GM19324 (cell line): ENCODE results near the gene ARFIP1.
"Not testable (repeated sequence)": the region's sequence is repeated elsewhere in the genome, so short reads cannot be mapped to it uniquely, and the experiment has no call there.

Experiments used
- ATAC-seq: cut with Tn5 transposase; IDR thresholded peaks from one replicate; pipeline ENCODE4 v1.9.1; 2021; ENCODE audit warnings: mild to moderate bottlenecking, moderate library complexity; ENCODE audit not compliant: unreplicated experiment, low FRiP score

The ARFIP1 gene

DNA sequence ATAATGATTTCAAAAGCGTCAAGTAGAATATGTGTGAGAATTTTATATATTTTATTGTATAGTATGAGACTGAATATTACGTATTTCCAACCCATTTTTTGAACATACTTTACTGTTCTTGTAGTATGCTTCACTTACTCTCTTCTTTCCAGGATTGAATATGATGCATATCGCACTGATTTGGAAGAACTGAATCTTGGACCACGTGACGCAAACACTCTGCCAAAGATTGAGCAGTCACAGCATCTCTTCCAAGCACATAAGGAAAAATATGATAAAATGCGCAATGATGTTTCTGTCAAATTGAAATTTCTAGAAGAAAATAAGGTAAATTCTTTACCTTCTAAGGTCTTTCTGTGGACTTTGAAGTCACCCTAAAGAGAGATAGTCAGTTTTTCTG lies 108.2 kb downstream of the ARFIP1 start:
- ATAC-seq: no peak

DNA sequence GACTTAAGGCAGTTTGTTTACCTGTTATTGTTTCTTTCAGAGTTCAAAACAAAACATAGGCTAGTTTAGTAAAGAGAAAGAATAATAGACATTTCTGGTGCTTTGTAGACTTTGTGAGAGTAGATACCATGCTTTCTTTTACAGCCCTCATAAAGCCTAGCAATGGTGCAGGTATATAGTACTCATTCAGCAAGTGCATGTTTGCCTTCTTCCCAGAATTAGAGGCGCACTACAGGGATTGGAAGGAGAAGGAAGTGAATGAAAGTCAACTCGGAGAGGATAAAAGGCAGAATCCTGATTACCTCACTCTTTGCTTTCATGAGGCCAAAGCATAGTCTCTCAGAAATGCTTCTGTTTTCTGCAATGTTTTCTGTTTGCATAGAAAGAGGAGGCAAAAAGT lies 113.2 kb downstream of the ARFIP1 start:
- ATAC-seq: no peak

DNA sequence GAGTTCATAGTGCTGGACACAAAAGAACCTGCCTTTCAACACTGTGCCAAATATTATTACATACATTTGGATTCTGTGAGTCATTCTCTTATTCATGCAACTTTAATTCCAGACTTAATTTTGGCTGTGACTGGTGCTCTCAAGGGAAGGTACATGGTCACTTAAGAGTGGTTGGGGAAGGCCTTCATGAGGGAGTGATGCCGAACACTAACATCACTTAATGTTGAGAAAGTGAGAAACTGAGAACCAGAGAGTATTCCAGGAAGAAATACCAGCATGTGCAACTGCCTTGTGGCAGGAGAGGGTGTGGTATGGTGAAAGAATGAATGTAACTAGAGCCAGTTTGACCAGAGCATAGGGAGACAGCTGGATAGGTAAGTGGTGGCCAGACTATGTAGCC lies 114.9 kb downstream of the ARFIP1 start:
- no peak for ATAC-seq

DNA sequence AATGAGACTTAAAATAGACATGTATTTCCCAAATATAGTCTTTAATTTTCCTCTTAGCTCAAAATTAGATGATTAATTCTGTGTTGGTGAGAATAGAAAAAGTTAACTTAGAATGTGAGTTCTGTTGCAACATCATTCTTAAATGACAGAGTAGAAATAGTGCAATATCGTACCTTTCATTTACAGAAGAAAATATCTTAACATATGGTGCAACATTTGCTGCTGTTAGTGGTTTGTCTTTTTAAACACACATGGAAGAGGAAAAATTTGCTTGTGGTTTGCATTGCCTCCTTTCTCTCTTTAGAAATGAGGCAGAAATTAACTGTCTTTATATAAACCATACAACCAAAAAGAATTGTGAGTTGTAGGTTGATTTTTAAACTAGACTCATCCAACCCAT lies 117.1 kb downstream of the ARFIP1 start:
- no peak for ATAC-seq

DNA sequence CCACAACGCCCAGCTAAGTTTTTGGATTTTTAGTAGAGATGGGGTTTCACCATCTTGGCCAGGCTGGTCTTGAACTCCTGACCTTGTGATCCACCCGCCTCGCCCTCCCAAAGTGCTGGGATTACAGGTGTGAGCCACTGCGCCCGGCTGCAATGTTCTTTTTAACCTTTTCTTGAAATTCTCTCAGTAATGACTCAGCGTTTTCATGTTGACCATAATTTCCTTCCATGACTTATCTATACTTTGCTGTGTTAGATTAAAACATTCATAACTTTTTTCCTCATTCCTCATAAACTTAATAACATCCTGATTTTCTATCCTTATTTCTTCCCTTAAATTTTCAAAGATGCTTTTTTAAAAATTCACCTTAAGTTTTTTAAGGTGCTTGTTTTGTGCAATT lies 118.4 kb downstream of the ARFIP1 start:
- not testable (repeated sequence) for ATAC-seq

DNA sequence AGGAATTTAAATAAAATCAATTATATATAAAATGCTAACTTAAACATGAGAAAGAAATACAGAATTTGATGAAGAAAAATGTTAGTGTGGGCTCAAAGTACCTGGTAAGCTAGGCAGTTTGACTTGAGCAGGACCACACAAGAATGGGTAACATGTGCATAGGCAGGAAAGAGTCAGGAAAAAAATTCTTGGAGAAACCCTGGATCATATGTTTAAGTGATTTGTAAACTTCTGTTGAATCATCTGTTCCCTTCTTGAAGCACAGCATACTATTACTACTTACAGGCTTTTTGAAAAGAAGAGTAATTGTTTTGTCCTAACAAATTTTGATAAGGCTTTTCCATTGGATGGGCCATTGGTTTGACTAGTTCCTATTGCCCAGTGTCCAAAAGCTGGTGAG lies 118.9 kb downstream of the ARFIP1 start:
- ATAC-seq: no peak

DNA sequence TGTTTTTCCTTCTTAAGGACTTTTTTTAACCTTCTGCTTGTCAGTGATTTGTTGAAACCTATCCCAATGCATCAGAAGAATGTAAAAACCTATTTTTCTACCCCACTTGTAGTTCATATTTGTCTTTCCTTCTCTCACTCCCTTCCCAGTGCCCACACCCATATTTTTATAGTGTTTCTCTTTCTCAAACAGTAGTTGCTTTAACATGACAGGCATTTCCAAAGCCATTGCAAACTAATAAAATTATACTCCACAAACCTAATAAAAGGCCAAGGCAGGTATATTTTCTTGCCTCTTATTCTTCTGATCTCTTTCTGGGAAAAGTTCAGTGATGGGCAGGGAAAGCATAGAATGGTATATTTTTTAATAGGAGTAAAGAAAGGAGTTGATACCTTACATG lies 120.6 kb downstream of the ARFIP1 start:
- no peak for ATAC-seq

DNA sequence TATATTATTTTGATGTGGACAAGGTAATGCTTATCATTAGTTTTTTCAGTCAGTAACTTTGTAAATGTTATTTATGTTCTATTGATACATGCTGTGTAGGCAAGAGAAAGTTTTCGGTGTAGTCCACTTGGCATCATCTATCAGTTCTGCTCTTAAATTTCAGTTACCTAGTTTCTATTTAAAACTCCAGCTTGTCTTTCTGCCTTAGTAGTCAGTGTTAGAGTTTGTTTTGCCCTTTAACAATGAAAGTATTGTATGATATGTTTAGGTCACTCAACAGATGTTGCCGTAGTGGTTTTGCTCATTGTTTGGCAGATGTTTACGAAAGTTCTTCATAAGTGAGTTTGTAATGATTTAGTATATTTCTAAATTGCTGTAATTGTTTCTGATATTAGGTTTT lies 121.5 kb downstream of the ARFIP1 start:
- no peak for ATAC-seq

DNA sequence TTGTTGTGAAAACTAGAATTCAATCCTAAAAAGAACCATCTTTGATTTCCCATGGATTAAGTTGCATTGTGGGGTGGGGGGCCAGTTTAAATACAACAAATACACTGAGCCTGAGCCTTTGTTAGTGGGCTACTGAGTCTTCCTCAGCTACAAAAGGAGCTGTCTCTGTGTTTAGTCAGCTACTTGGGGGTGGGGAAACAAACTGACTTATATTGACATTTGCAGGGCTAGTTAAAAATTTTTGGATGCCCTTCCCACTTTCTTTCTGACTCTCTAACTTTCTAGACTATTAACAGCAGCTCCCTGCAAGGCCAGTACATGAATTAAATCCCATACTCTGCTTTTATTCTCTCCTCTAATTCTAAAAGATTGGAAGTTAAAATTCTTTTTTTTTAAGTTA lies 123.9 kb downstream of the ARFIP1 start:
- ATAC-seq: no peak

DNA sequence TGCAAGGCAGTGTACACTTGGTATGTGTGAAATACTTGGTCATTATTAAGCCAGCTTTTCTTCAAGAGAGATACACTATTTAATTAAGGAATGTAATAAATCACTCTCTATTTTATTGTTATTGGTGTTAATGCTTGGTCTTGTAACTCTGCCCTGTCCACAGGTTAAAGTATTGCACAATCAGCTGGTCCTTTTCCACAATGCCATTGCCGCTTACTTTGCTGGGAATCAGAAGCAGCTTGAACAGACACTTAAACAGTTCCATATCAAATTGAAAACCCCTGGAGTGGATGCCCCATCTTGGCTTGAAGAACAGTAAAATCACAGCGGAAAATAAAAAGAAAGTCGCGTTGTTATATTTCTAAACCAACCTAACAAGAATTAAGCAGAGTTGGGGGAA lies 130.1 kb downstream of the ARFIP1 start:
- ATAC-seq: no peak

DNA sequence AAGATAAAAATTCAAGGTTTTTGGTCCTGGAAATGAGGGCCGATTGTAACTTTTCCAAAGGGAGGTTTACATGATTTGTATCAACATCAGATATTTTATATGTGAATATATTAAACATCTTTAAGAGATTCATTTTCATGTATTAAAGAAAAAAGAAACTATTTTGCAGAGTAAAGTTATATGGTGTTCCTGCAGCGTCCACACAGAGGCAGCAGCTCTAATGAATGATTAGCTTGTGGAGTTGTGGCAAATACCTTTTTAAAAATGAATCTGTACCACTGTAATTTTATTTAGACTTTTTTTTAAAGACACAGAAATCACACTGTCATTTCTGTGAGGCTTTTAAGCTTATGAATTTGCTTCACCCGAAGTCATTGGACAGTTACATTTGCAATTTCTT lies 130.8 kb downstream of the ARFIP1 start:
- no peak for ATAC-seq

DNA sequence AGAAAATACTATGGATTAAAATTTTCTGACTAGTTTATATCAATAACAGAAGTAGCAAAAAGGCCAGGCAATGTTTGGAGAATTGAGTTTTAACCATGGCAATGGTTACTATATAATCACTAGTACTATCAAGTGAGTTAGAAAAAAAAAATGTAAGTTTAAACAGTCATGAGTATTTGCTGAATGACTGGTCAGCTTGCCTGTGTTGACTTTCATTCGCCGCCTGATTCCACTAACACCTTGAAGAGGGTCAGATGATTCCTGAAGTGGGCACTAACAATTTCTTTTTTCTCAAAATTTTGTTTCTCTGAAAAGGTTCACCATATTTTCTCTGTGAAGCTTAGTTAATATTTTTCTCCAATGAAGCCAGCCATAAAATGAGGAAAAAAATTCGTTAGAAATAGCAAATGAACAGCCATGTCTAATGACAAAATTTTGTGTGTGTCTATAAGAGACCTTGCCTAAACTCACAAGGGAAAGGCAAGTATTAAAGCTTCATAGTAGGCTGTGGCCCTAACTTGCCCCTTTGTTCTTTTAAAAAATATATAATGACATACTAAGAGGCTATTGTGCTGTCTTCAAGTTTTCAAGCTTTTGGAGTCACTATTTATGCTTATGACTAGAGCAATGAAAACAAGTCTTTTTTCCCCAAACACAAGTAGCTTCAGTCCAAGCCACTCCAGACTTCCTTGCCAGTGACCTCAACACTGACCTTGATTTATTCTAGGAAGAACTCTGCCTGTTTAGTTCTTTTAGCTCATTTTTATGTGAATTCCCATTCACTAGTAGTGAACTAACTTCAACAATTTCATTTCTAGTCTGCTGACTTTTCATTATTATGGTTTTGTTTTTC lies 138.0 kb downstream of the ARFIP1 start:
- ATAC-seq: no peak

DNA sequence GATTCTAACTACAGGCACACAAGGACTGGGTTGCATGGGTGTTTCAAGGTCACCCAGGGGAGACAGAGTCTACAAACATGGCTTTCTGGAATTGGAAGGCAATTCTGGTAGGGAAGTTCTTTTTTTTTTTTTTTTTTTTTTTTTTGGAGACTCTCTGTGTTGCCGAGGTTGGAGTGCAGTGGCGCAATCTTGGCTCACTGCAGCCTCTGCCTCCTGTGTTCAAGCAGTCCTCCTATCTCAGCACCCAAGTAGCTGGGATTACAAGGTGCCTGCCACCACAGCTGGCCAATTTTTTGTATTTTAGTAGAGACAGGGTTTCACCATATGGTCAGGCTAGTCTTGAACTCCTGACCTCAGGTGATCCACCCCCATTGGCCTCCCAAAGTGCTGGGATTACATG lies 140.1 kb downstream of the ARFIP1 start:
- ATAC-seq: no peak

DNA sequence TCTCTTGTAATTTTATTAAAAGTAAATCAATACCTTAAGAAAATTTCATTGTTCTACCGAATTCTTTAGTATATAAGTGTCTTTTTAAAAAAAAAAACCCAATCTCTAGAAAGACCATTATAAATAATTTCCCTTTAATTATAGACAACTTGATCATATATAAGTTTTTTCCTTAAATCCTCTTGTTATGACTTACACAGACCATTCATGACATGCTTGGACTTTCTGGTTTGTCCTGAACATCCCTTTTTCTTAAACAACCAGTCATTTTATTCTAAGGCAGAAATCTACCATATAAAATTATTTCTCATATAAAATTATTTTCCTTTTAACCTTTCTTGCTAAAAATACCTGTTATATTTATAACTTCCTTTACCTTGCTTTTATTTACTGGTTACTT lies 141.0 kb downstream of the ARFIP1 start:
- ATAC-seq: no peak

DNA sequence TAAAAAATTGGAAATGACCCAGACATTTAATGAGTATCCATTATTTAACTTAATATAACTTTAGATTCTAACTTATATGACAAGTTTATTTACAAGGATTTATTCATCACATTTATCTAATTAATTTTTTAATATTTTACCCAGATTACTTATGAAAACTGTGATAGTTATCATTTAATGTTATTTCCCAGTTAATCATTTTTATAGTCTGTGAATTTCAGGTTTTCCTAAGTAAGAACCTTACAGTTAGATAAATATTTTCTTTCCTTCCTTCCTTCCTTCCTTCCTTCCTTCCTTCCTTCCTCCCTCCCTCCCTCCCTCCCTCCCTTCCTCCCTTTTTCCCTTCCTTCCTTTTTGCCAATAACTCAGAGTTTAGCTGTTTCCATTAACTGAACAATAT lies 141.5 kb downstream of the ARFIP1 start:
- no peak for ATAC-seq

DNA sequence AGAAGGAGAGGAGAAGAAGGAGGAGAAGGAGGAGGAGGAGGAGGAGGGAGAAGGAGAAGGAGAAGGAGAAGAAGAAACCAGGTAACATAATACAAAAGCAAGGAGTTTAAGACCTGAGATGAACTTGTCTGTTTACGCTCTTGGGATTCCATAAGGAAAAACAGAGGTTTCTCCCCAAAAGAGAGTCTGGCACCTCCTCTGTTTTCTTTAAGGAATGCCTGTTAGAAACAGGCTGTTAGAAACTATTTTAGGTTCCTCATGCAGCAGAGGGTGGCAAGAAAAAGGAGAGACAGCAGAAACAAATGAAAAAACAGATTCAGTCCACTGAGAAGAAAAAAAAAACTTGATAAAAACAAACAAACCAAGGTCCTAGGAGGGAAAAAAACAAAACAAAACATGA lies 146.1 kb downstream of the ARFIP1 start:
- ATAC-seq: no peak

DNA sequence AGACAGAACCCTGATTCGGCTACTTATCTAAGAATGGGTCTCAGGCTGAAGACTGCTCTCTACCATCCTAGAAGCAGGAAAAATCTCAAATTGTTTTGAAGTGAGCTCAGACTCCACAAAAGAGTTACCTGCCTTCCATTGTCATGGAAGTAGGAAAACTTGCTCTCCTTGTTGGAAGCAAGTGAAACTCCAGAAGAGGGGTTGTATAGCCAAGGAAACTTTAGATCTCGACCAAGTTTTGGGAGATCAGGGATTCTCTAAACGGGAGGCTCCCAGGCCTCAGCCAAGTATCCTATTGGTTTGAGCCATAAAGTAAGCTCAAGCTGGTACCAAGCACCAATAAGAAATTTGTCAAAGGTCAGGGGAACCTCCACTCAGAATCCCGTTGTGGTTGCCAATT lies 147.2 kb downstream of the ARFIP1 start:
- ATAC-seq: no peak

DNA sequence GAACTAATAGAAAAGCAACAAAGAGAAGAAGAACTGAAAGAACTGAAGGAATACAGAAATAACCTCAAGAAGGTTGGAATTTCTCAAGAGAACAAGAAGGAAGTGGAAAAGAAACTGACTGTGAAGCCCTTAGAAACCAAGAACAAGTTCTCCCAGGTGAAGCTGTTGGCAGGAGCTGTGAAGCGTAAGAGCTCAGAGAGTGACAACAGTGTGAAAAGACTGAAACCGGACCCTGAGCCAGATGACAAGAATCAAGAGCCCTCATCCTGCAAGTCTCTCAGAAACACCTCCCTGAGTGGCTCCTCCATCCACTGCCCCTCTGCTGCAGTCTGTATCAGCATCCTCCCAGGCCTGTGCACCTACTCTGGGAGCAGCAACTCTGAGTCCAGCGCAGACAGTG lies 148.0 kb downstream of the ARFIP1 start:
- no peak for ATAC-seq

DNA sequence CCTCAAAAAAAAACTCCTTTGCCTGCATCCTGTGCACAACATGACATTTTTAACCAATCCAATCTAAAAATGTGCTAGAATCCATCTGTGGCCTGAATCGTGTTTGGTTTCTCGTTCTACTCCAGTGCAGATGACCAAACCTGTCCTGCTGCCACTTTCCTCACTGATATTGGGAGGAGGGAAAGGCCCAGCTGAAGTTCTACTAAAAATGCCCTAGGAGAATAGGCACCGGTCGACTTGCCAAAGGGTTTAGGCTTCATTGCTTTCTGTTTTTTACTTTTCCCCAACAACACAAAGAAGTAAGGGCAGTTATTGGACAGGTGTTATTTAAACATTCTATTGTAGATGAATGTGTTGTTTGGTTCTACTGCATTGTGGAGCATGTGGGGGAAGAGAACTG lies 148.5 kb downstream of the ARFIP1 start:
- ATAC-seq: no peak

DNA sequence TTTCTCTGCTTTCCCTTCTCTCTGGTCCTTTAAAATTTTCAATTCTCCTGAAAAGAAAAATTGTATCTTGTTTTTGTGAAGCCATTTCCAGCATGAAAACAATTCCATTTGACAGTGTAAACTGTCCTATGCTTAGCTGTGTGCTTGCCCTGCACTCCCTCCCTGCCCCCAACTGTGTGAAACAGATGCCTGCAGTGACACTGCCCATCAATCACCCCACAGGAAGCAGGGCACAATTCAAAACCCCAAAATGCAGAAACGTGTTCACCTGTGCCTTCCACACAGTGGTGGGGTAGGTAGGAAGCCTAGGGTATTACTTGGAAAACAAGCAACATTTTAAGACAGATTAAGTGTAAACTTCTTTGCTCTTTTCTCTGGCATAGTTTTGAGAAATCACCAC lies 150.1 kb downstream of the ARFIP1 start:
- ATAC-seq: no peak

DNA sequence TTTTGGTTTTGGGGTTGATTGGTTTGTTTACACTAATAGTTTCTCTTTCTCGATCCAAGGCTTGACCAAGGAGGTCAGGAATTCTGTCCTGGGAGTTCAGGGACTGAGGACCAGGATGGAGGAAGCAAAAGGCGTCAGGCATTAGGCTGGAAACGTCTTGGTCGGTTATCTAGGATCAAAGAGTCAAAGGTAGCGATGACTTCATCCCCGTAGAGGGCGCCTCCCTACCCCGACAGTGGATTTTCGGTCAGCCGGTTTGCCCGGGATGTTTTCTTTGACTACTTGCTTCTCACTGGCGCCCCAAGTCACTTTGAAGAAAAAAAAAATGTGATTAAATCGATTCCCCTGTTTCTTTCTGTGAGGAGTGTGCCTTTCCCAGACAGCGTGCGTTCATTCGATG lies 155.4 kb downstream of the ARFIP1 start:
- no peak for ATAC-seq

DNA sequence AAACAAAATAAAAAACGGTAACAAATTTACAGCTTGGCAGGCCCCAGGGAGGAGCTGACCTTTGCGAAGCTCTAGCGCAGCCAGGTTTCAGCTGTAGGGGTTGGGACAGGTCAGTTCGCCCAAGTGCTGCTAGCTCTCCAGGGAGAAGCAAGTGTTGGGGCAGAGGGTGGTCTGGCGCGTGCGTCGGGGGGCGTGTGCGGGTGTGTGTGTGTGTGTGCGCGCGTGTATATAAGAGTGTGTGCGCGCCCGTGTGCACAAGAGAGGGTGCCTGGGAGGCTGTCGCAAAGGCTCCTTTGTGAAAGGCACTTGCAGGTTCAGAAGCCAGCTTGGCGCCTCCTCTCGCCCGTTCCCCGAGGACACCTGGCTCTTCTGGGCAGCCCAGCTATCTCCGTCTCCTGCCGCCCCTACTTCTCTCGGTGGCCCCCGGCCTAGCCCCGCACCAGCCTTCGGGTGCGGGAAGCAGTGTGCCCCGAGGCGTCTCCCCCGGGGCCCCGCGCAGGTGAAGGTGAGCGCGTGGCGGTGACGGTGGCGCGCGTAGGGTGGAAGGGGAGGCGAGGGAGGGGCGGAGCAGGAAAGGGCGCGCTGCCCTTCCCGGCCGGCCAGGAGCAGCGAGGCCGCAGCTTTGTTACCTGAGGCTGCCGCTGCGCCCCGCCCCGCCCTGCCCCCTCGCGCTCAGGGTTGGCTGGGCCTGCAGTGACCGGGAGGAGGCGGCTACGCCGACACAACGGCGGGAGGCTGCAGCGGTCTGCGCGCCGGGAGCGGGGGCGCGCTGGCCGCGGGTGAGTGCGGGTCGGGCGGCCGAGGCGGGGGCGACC lies 156.1 kb downstream of the ARFIP1 start, which contains the start of gene FHDC1:
FHDC1 (plus strand) TSS at position 693 of the 815 bp plus-strand sequence. CDS start 6,735 bp downstream, outside the sequence.
- ATAC-seq: no peak
